ENCODE measurements around the gene MTHFS.

Gene MTHFS

GRCh38 chr15:79874242-79874641, 22.6 kb downstream of the MTHFS start:
- no peak for DNase-seq

DNA sequence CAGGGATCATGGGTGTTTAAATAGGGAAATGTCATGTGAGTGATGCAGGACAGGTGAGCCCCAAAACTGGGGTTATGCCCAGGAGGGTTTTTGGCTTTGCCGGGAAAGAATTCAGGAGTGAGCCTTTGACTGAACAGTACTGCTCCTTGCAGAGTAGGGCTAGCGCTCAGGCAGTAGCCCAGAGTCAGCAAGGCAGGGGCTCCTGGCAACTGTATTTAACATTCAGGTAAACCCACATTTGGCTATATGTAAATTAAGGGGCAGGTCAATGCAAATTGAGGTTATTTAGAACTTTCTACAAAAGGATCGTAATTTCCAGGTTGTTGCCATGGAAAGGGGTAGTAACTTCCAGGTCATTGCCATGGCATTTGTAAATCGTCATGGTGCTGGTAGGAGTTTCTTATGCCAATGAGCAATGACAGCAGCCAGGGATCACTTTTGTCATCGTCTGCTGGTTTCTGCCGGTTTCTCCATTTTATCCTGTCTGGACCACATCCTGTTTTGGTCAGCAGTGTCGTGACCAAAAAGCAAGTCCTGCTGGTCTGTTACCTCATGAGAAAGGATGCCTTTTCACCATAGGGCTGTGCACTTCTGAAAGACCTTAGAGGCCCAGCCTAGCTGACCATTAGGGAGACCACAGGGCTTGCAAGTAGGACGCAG, 24.3 kb downstream of the MTHFS start:
- no peak for DNase-seq

DNA sequence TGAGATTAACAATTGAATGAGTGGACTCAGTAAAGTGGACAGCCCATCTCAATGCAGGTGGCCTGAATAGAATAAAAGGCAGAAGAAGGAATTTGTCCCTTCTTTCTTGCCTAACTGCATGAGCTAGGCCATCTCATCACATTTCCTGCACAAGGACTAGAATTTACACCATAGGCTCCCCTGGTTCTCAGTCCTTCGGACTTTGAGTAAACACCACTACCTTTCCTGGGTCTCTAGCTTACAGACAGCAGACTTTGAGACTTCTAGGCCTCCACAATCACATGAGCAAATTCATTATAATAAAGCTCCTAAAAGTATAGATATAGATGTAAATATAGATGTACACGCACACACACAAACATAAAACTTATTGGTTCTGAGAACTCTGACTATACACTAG, 28.3 kb downstream of the MTHFS start:
- DNase-seq: no peak

GRCh38 chr15:79863886-79864285, 32.9 kb downstream of the MTHFS start:
- no peak for DNase-seq

GRCh38 chr15:79862191-79862590, 34.6 kb downstream of the MTHFS start:
- no peak for DNase-seq

DNA sequence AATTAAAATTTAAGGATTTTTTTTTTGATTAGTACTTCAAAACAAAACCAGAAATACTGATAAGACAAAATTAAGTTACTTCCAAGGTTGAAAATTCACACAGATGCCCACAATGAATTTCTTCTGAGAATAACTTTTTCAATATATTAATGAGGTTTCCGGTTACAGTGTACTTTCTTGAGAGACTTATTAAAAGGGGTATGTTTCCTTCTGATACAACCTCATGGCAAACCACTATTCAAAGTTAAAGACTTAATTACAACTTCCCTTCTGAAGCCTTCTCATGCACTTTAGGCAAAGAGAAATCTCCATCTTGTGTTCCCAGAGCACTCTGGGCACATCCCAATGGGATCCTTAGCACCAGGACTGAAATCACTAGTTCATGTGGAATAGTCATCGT, 36.2 kb downstream of the MTHFS start:
- DNase-seq: no peak

DNA sequence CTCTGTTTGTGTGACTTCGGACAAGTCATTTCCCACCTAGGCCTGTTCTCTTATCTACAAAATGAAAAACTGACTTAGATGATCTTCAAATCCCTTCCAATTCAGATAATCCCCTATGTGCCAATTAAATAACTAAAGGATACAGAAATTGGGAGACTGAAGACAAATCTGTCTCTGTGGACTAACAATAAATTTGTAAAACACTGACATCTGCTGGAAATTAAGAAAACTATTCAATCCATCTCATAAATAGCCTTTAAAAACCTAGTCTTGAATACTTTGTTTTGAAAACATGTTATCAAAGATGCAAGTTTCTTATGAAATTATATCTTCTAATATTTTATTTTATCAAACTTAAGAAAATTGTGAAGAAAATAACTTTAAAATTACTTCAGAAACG, 38.3 kb downstream of the MTHFS start:
- no peak for DNase-seq

GRCh38 chr15:79853492-79854328, 43.1 kb downstream of the MTHFS start:
- peak in 1 of 2 donors; percentile 55 for DNase-seq

- no peak for DNase-seq
These were observed 47.0 kb downstream of the MTHFS start for GRCh38 chr15:79849789-79850188.

GRCh38 chr15:79846539-79846938, 50.3 kb downstream of the MTHFS start:
- DNase-seq: no peak

GRCh38 chr15:79844221-79844620, 52.6 kb downstream of the MTHFS start:
- no peak for DNase-seq

- DNase-seq: no peak
These were observed 59.0 kb downstream of the MTHFS start for GRCh38 chr15:79837846-79838245.

- no peak for DNase-seq
These were observed 62.3 kb downstream of the MTHFS start for GRCh38 chr15:79834495-79834894.

DNA sequence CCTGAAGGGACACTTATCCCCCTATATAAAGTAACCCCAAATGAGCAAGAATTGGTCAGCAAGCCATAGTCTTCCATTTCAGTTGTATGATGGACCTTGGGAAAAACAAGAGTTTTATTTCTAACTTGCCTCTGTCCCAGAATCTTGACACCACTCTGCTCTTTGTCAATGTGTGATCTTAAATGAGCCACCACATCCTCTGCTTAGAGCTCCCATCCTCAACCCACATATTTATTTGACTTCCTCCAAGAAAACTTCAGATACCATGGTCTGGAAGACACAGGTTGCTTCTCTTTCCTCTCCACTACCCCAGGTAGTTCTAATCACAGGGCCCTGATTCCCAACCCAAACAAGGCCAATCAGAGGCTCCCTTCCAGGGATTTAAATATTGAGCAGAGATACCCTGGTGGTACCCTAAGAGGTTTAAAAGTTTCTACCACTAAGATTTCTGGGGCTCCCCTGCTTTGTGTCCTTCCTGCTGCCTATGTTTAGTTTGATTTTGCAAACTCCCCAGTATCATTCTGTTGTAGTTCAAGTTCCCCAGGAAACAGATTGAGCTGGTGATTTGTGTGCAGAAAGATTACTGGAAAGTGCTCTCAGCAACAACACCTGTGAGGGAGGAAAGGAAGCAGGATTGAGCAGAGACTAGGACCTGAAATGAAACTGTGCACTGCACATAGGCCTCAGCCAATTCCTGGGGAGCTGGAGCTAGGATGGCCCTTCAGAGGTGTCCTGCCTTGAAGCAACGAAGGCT, 64.3 kb downstream of the MTHFS start:
- DNase-seq: no peak

DNA sequence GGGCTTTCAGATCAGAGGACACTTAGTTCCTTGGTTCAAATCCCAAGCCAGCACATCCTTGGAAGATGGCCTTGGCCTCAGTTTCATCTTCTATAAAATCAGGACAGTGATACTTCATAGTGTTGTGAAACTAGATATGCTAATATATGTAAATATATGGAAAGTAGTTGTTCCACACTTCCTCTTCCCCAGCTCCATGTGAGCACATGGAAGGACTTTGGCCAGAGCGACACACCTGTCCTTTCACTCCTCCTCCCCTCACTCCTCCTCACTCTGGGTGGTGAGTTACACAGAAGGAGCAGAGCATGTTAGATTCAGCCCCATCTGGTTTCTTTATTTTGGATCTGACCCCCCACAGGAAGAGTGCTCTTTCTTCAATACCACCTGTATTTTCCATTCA, 65.2 kb downstream of the MTHFS start:
- no peak for DNase-seq

GRCh38 chr15:79829950-79830349, 66.9 kb downstream of the MTHFS start:
- DNase-seq: no peak

DNA sequence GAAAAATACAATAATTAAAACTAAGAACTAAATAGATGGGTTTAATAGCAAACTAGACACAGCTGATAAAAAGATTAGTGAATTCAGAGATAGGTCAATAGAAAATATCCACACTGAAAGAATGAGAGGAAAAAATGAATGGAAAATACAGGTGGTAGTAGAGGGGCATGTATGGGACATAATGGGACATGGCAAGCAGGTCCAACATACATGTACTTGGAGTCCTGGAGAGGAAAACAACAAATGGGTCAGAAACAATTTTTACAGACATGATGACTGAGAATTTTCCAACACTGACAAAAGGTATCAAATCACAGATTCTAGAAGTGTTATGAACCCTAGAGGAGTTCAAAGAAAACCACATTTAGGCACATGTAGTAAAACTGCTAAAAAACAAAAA, 68.4 kb downstream of the MTHFS start:
- no peak for DNase-seq

- no peak for DNase-seq
These were observed 70.0 kb downstream of the MTHFS start for GRCh38 chr15:79826800-79827199.

DNA sequence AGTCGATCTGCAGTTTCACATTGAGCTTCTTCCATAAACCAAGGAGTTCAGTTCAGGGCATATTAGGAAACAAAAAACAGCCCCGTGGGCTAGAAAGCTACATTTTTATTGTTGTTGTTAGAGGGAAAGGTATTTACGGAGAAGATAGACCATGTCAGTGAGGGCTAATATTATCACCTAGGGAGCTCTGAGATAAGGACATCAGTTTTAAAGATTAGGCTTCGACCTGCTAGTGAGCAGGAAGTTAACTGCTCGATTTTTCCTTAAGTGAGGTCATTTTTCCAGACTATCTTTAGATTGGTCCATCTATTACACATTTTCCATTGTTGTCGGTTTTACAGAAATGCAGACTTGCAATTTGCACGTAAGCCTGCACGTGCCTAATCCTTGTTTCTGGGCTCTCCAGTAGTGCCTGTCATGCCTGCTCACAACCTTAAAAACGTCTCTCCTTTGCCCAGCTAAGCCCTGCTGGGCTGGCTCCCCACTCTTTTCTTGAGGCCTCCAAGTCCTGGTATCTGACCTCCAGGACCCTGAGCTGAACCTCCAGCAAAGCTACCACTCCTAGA, 72.6 kb downstream of the MTHFS start:
- DNase-seq: no peak

DNA sequence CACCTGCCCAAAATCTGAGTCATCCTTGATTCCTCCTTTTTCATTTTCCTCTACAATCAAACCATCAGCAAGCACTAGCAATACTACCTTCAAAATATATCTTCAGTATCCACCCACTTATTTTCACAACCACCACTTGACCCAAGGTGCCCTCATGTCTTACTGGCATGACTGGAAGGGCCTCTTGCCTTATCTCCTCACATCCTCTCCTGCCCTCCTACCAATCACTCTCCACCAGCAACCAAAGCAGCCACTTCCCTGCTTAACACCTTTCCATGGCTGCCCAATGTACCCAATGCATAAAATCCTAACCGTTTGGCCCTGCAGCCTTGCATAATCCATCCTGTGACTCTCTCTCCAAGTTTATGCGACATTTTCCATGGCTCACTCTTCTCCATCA, 76.0 kb downstream of the MTHFS start:
- no peak for DNase-seq

GRCh38 chr15:79820176-79820575, 76.6 kb downstream of the MTHFS start:
- no peak for DNase-seq

- DNase-seq: no peak
These were observed 80.2 kb downstream of the MTHFS start for GRCh38 chr15:79816571-79816970.

- no peak for DNase-seq
These were observed 81.3 kb downstream of the MTHFS start for GRCh38 chr15:79815468-79815867.

- no peak for DNase-seq
These were observed 84.3 kb downstream of the MTHFS start for GRCh38 chr15:79812541-79812940.

Data from bone marrow (tissue), 2 donors.